Adrenal gland (tissue), 5 donors: ENCODE data around the gene GDF2.

Experiments
- CTCF ChIP-seq, 6 experiments: fragments of 450-650 bp in 4 of 6; fragments of 200-600 bp in 2 of 6; sonication (generic) in 1 of 6; IDR thresholded peaks; 1 replicate in 5 of 6; 2 replicates in 1 of 6; pipeline versions ENCODE4 v1.5.1 to v1.8.0; 2016 to 2021; ENCODE audit warnings: antibody characterized with exemption in 6 of 6, mild to moderate bottlenecking in 2 of 6, moderate library complexity in 1 of 6
- POLR2A ChIP-seq, 2 donors: fragments of 450-650 bp; IDR thresholded peaks; one replicate each; pipeline ENCODE4 v1.6.1; 2017; ENCODE audit warnings: antibody characterized with exemption in 2 of 2, mild to moderate bottlenecking in 2 of 2, moderate library complexity in 1 of 2
- donor health status: DM: no; HTN: no; CAD: no.

- TF ChIP-seq CTCF (IDR thresholded peaks at IDR 0.05) (no peak), POLR2A (IDR thresholded peaks at IDR 0.05) (no peak)
Observed at GRCh38 chr10:47277352-47278151, 44.7 kb upstream of the GDF2 start.
